PC-3 (cell line): Measurements from ENCODE around the gene MDFIC. TPM values are rescaled to one million over a fixed set of nuclear protein-coding genes. Genes with fewer than 3 reads are reported as not detected.

Experiments used
- ATAC-seq: fragments of 200-7000 bp; cut with Tn5 transposase; 2 replicates; pipeline ENCODE4 v1.9.1; 2020; ENCODE audit warnings: mild to moderate bottlenecking, moderate library complexity
- BruUV-seq: library from RNA; stranded (reverse); fragments of 400-500 nt; replicated peaks from 2 replicates; lab custom pipeline; 2021; lab: Mats Ljungman, UMichigan
- CTCF ChIA-PET: fragments of 300-600 bp; sonication (Branson Sonifier 250); formaldehyde crosslinking; loops from one replicate; lab custom pipeline; 2022; ENCODE audit warnings: antibody characterized with exemption; lab: Charles Lee
- POLR2A ChIA-PET: fragments of 300-600 bp; sonication (Branson Sonifier 250); formaldehyde crosslinking; loops from one replicate; lab custom pipeline; 2022; ENCODE audit warnings: antibody characterized with exemption; ENCODE audit not compliant: unreplicated experiment; lab: Charles Lee
- DNase-seq: peaks from one replicate; pipeline ENCODE4 v3.0.0-alpha.2; 2015
- H2AFZ ChIP-seq: fragments of 300-600 bp; sonication (generic); 2 replicates; pipeline ENCODE4 v1.6.0; 2016; ENCODE audit warnings: antibody characterized with exemption, low read length
- H3F3A ChIP-seq: fragments of 300-600 bp; sonication (generic); one replicate; pipeline ENCODE4 v1.6.0; 2017; ENCODE audit warnings: antibody characterized with exemption, low read length, control low read depth, mild to moderate bottlenecking; ENCODE audit not compliant: unreplicated experiment
- H3K27ac ChIP-seq: fragments of 300-600 bp; sonication (generic); 2 replicates; pipeline ENCODE4 v1.5.1; 2016; ENCODE audit warnings: mild to moderate bottlenecking, low read length
- H3K27me3 ChIP-seq: fragments of 300-600 bp; sonication (generic); 2 replicates; pipeline ENCODE4 v1.6.1; 2016; ENCODE audit warnings: low read length, mixed read lengths
- H3K36me3 ChIP-seq: fragments of 300-600 bp; sonication (generic); 2 replicates; pipeline ENCODE4 v1.6.1; 2016; ENCODE audit warnings: low read depth, mixed run types, low read length, mixed read lengths
- H3K4me1 ChIP-seq: fragments of 300-600 bp; sonication (generic); 2 replicates; pipeline ENCODE4 v1.5.1; 2016; ENCODE audit warnings: low read length; ENCODE audit not compliant: insufficient read depth
- H3K4me2 ChIP-seq: fragments of 300-600 bp; sonication (generic); 2 replicates; pipeline ENCODE4 v1.6.0; 2016; ENCODE audit warnings: low read length
- H3K4me3 ChIP-seq: fragments of 300-600 bp; sonication (generic); 2 replicates; pipeline ENCODE4 v1.5.1; 2016; ENCODE audit warnings: mild to moderate bottlenecking, low read length, mixed read lengths
- H3K79me2 ChIP-seq: fragments of 300-600 bp; sonication (generic); 2 replicates; pipeline ENCODE4 v1.6.1; 2017; ENCODE audit warnings: low read length, mixed read lengths
- H3K9ac ChIP-seq: fragments of 300-600 bp; sonication (generic); 2 replicates; pipeline ENCODE4 v1.6.0; 2016; ENCODE audit warnings: mild to moderate bottlenecking, low read length
- H3K9me2 ChIP-seq: fragments of 300-600 bp; sonication (generic); replicated peaks from 2 replicates; pipeline ENCODE4 v1.6.1; 2016; ENCODE audit warnings: mixed run types, low read length, mixed read lengths
- H3K9me3 ChIP-seq: fragments of 300-600 bp; sonication (generic); 2 replicates; pipeline ENCODE4 v1.6.1; 2016; ENCODE audit warnings: low read length, mixed read lengths
- H4K20me1 ChIP-seq: fragments of 300-600 bp; sonication (generic); 2 replicates; pipeline ENCODE4 v1.6.1; 2016; ENCODE audit warnings: low read length, mixed read lengths
- CTCF ChIP-seq: fragments of 300-600 bp; sonication (generic); conservative IDR thresholded peaks from 2 replicates; pipeline ENCODE4 v1.5.1; 2017; ENCODE audit warnings: antibody characterized with exemption, low read depth, mild to moderate bottlenecking, low read length
- EZH2 ChIP-seq: fragments of 300-600 bp; sonication (generic); IDR thresholded peaks from one replicate; pipeline ENCODE4 v1.6.1; 2017; ENCODE audit warnings: antibody characterized with exemption, mild to moderate bottlenecking, low read length; ENCODE audit not compliant: unreplicated experiment
- EZH2phosphoT487 ChIP-seq: fragments of 300-600 bp; sonication (generic); IDR thresholded peaks from 2 replicates; pipeline ENCODE4 v1.6.1; 2018; ENCODE audit warnings: mild to moderate bottlenecking, antibody characterized with exemption, low read length, borderline replicate concordance
- intact Hi-C: fragments of 100-400 bp; cut with micrococcal nuclease; formaldehyde crosslinking; loops from 2 replicates; pipeline ENCODE4 v1.9.0; 2023
- total RNA-seq: library from RNA; depleted of rRNA; stranded (reverse); fragments of >200 nt; gene quantifications from 2 replicates; pipeline ENCODE4 v1.2.3, GENCODE V29; 2014

MDFIC gene
- total RNA-seq, 1 experiment from 2014 or later = 33.9 TPM

GRCh38 chr7:114931656-114932011 lies 9.7 kb downstream of the MDFIC start:
- H3K9me2 ChIP-seq = no peaks in the 10 kb centered on the region
- no peak overlapping the region for H3K4me2 ChIP-seq
- POLR2A ChIA-PET = no interaction called here
- no peak overlapping the region for H3K4me3 ChIP-seq
- H3K27me3 ChIP-seq = no peaks in the 10 kb centered on the region
- TF ChIP-seq EZH2phosphoT487 (no peak), CTCF (no peak), EZH2 (no peak)
- intact Hi-C loops = loop anchor here (5.0 kb wide), 1 partner anchor 156 kb away; no protein-coding TSS in a partner anchor
- no peaks in the 10 kb centered on the region for H4K20me1 ChIP-seq
- H3K79me2 ChIP-seq = peaks cover 50% of the 10 kb centered on the region
- no peaks in the 10 kb centered on the region for H3K36me3 ChIP-seq
- 0 out of 2 replicates have a peak, but pooled peaks cover 11% of the 10 kb centered on the region for H3K4me1 ChIP-seq
- H3K9me3 ChIP-seq = no peaks in the 10 kb centered on the region
- no peak overlapping the region for H3K27ac ChIP-seq
- CTCF ChIA-PET = no interaction called here
- H3K9ac ChIP-seq = no peak overlapping the region
- BruUV-seq = no TSS peak
- ATAC-seq (no peak), DNase-seq (no peak)
- no peak overlapping the region for H2AFZ ChIP-seq
- H3F3A ChIP-seq = no peaks in the 10 kb centered on the region

- intact Hi-C loops = loop anchor here (5.0 kb wide), 1 partner anchor 154 kb away; no protein-coding TSS in a partner anchor
- no peak overlapping the region for H2AFZ ChIP-seq
- CTCF ChIA-PET = no interaction called here
- H3K4me1 ChIP-seq = 0 out of 2 replicates have a peak, but pooled peaks cover 11% of the 10 kb centered on the region
- peaks cover 50% of the 10 kb centered on the region for H3K79me2 ChIP-seq
- H3K36me3 ChIP-seq = no peaks in the 10 kb centered on the region
- H3K27ac ChIP-seq = no peak overlapping the region
- H4K20me1 ChIP-seq = no peaks in the 10 kb centered on the region
- no peak overlapping the region for H3K9ac ChIP-seq
- no peaks in the 10 kb centered on the region for H3K9me2 ChIP-seq
- H3K27me3 ChIP-seq = no peaks in the 10 kb centered on the region
- no peaks in the 10 kb centered on the region for H3F3A ChIP-seq
- BruUV-seq = no TSS peak
- ATAC-seq = no peak
- H3K4me2 ChIP-seq = no peak overlapping the region
- DNase-seq = no peak
- no peaks in the 10 kb centered on the region for H3K9me3 ChIP-seq
- POLR2A ChIA-PET = no interaction called here
- no peak for TF ChIP-seq EZH2
- no peak overlapping the region for H3K4me3 ChIP-seq
Observed at GRCh38 chr7:114932991-114933390, 11.1 kb downstream of the MDFIC start.

- Histone ChIP-seq H3K36me3 (no peaks in the 10 kb centered on the region), H3K27ac (no peak overlapping the region), H3K9ac (no peak overlapping the region), H3K4me3 (no peak overlapping the region), H3K27me3 (no peaks in the 10 kb centered on the region), H3F3A (no peaks in the 10 kb centered on the region), H3K9me2 (no peaks in the 10 kb centered on the region), H3K9me3 (no peaks in the 10 kb centered on the region), H4K20me1 (no peaks in the 10 kb centered on the region), H2AFZ (no peak overlapping the region), H3K4me2 (no peak overlapping the region), H3K79me2 (peaks cover 43% of the 10 kb centered on the region), H3K4me1 (0 out of 2 replicates have a peak, but pooled peaks cover 11% of the 10 kb centered on the region)
- ChIA-PET CTCF (no interaction called here), POLR2A (no interaction called here)
- ATAC-seq = no peak
- TF ChIP-seq CTCF (no peak), EZH2phosphoT487 (no peak), EZH2 (no peak)
- DNase-seq = no peak
- BruUV-seq = no TSS peak
- intact Hi-C loops = loop anchor here (5.0 kb wide), 1 partner anchor 154 kb away; no protein-coding TSS in a partner anchor
Observed at GRCh38 chr7:114933658-114934057, 11.8 kb downstream of the MDFIC start.
